HG03378 (cell line): ENCODE results near the gene RADIL.

Experiments used
- ATAC-seq: cut with Tn5 transposase; IDR thresholded peaks from one replicate; pipeline ENCODE4 v1.9.1; 2021; ENCODE audit warnings: mild to moderate bottlenecking, moderate library complexity; ENCODE audit not compliant: unreplicated experiment

Gene RADIL

GRCh38 chr7:4884164-4884563 lies 648 bp upstream of the RADIL start:
- ATAC-seq: no peak

- no peak for ATAC-seq
Measured at GRCh38 chr7:4883033-4883371, 514 bp downstream of the RADIL start.

DNA sequence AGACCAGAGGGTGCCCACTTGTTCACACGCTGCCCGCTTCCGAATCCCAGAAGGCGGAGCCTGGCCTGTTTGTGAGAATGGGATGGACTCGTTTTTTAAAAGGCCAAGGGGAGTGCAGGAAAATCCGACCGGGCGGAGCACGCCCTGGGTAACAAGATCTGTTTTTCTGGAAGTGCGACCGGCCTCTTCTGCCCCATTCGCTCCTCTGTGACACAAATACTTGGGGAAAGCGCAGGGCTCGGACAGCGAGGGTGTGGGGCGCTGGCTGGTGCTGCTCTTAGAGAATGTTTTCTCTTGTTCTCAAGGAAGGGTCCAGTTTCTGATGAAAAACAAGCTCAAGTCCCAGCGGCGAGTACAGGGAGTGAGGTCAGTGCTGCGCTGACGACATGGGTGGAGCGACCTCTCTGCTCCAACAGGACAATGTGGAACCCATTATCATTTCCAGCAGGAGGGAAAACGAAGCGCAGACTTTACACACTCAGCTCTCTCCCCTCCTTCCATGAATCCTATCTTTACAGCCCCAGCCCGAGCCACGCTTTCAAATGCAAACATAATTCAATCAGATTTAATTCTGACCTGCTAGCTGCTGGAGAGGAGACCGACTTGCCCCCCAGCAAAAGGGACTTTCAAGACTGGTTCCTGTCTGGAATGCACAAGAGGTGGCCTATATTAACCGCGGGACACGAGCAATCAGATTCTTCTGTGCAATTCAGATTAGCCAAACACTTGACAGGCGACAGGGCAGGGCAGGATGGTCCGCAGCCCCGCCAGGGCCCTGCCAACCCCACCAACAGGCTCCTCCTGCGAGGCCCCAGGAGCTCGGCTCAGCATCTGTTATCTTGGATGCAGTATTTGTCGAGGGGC lies 1.1 kb downstream of the RADIL start:
- ATAC-seq: no peak

DNA sequence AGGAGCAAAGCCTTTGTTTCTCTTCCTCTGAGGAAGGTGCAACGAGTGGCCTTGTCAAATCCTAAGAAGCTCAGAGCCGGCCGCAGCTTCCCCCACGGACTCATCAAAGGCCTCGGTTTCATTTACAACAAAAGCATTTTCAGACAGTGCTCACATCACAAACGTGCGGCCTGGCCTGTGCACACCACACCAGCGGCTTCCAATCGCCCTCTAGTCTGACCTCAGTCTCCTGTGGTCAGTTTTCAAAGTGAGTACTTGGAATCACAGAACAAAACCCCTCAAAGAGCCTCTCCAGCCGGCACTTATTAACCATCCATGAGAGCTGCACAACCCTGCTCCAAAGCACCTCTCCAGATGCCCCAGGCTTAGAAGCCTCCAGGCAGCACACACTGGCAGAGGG lies 3.3 kb downstream of the RADIL start:
- ATAC-seq: no peak

GRCh38 chr7:4879396-4880081 lies 4.0 kb downstream of the RADIL start:
- no peak for ATAC-seq

- no peak for ATAC-seq
Measured at GRCh38 chr7:4878336-4879335, 4.9 kb downstream of the RADIL start.

DNA sequence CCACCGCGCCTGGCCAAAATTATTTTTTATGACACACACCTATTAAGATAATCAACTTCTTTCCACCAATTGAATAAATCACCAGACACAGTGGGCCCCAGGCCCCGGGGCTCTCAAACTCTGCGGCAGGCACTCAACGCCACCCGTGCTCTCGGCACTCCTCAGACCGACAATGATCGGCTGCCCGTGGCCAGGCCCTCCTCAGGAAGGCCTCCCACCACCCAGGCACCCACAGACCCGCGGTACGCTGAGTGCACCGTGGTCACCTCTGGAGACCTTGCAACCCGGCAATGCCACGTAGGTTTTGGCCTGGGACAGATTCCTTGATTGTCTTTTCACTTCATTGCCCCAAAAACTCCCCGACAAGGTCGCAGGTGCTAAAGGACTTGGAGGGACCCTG lies 6.9 kb downstream of the RADIL start:
- no peak for ATAC-seq

GRCh38 chr7:4875391-4875790 lies 8.1 kb downstream of the RADIL start:
- ATAC-seq: no peak

- no peak for ATAC-seq
Measured at GRCh38 chr7:4873071-4873944, 10.2 kb downstream of the RADIL start.

DNA sequence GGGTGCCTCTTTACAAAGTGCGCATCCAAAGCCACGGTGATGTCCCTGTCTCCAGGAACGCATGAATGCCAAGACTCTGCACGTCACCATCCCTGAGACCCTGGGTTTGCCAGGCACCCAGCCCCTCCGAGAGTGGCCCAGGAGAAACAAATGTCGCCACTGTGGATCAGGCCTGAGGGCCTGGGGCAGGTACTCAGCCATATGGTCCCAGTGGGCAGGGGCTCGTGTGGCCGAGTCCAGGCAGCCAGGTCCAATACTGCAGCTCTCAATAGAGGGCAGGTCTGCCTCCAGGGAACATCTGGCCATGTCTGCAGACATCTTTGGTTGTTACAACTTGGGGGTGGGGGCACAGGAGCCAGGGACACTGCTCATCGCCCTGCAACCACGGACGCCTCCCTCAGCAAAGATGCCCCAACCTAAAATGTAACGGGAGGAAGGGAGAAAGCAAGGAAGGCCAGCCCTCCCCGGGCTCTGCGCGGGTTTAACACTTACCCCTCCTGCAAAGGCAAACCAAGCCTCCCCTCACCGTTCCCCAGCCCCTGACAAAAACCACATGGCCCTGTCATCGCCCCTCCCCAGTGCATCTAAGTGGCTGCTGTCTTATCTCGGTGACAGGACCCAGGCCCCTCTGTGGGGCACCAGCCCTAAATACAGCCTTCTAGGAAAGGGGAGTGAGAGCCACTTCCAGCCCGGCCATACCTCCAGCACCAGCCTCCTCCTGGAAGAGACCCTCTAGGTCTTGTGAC lies 11.4 kb downstream of the RADIL start:
- ATAC-seq: no peak

GRCh38 chr7:4871056-4871680 lies 12.3 kb downstream of the RADIL start:
- ATAC-seq: no peak

- no peak for ATAC-seq
Measured at GRCh38 chr7:4868493-4868892, 15.0 kb downstream of the RADIL start.

GRCh38 chr7:4866528-4867496 lies 16.7 kb downstream of the RADIL start:
- ATAC-seq: no peak

- no peak for ATAC-seq
Measured at GRCh38 chr7:4862156-4862555, 21.4 kb downstream of the RADIL start.

DNA sequence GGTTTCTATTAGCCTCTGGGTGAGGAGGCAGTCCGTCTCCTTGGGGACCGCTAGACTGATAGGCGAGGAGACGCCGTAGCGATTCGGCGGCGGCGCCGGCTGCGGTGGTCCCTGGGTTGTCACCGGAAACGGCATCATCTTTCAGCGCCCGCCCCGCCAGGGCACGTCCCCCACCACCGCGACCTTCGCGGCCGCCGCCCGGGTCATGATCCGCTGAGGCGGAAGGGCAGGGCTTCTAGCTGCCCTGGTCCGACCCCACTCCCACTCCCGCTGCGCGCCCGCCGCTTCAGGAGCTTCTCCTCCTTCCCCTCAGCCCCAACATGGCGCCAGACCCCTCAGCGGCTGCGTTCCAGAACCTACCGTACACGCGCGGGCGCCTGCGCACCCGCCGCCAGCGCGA lies 21.8 kb downstream of the RADIL start, which contains the start of gene PAPOLB:
PAPOLB (minus strand) TSS at position 358 of the 400 bp plus-strand sequence; CDS start at position 138, 220 bp downstream.
- no peak for ATAC-seq

DNA sequence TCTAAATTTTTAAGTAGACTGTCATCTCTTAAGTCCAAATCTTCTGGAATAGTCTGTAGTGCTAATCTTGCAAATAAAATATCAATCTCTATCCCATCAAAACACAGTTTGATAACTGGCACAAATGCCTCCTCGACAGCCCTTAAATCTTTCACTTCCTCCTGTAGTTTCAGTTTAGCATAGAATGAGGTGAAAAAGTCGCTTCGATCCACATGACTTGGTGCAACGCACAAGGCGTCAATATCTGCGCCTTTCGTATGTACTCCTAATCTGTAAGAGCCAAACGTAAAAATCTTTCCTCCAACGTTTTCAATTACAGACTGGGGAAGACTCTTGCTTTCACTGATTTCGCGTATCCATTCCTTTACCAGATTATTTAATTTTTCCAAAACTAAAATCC lies 22.3 kb downstream of the RADIL start:
- ATAC-seq: no peak

DNA sequence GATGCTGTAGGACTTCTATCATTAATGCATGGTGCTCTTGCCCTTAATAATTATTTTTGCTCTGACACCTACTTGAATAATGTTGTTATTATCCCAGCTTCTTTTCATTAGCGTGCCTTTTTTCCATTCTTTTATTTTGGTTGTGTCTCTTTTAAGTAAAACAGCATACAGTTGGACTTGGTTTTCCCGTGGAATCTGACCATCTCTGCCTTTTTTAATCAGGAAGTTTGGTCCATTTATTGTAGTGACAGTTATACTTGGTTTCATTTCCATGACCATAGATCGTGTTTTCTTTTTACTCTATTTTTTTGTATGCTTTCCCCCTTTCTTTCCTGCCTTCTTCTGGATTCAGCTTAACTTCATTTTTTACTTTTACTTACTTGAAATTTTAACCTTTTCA lies 26.3 kb downstream of the RADIL start:
- ATAC-seq: no peak
